Uterus (tissue), 4 donors: ENCODE data around the gene GPR161. TPM values are rescaled to one million over a fixed set of nuclear protein-coding genes. Genes with fewer than 3 reads are reported as not detected.

Experiments
- DNase-seq, 2 donors: peaks; one replicate each; pipeline ENCODE4 v3.0.0-alpha.2; 2019 to 2020
- H3K27ac ChIP-seq, 2 donors: fragments of 200-600 bp; sonication (generic); 1 replicate in 1 of 2; 2 replicates in 1 of 2; pipeline ENCODE4 v1.5.1; 2016 to 2018
- H3K27me3 ChIP-seq, 2 donors: fragments of 200-600 bp; sonication (generic); one replicate each; pipeline ENCODE4 v1.5.1; 2018 to 2019; ENCODE audit warnings: control low read depth in 1 of 2
- H3K36me3 ChIP-seq, 2 donors: fragments of 200-600 bp; sonication (generic); one replicate each; pipeline ENCODE4 v1.5.1; 2019; ENCODE audit warnings: control low read depth in 1 of 2
- H3K4me1 ChIP-seq, 2 donors: fragments of 200-600 bp; sonication (generic); one replicate each; pipeline ENCODE4 v1.5.1; 2018 to 2019; ENCODE audit warnings: control low read depth in 1 of 2
- H3K4me3 ChIP-seq, 2 donors: fragments of 200-600 bp; sonication (generic); 1 replicate in 1 of 2; 2 replicates in 1 of 2; pipeline ENCODE4 v1.5.1; 2018 to 2019; ENCODE audit warnings: mild to moderate bottlenecking in 1 of 2
- H3K9me3 ChIP-seq, 2 donors: fragments of 200-600 bp; sonication (generic); one replicate each; pipeline ENCODE4 v1.5.1; 2019; ENCODE audit warnings: control low read depth in 1 of 2
- CTCF ChIP-seq, 4 experiments: fragments of 200-600 bp in 2 of 4; fragments of 450-650 bp in 2 of 4; sonication (generic) in 2 of 4; IDR thresholded peaks; one replicate each; pipeline ENCODE4 v1.5.1; 2016 to 2019; ENCODE audit warnings: antibody characterized with exemption in 4 of 4, mild to moderate bottlenecking in 2 of 4, moderate library complexity in 1 of 4
- POLR2A ChIP-seq, 2 donors: fragments of 450-650 bp; IDR thresholded peaks; one replicate each; pipeline ENCODE4 v1.6.1; 2016; ENCODE audit warnings: antibody characterized with exemption in 2 of 2, mild to moderate bottlenecking in 1 of 2, moderate library complexity in 1 of 2
- intact Hi-C: fragments of 100-400 bp; cut with DNase I; formaldehyde crosslinking; loops from one replicate; pipeline ENCODE4 v1.15.1; 2023; ENCODE audit warnings: low total_unique reads
- total RNA-seq, 4 donors: library from RNA; depleted of rRNA in 3 of 4; stranded (reverse); fragments of >200 nt in 3 of 4; gene quantifications; one replicate each; pipeline versions ENCODE4 v1.1.0 to v1.2.4, GENCODE V29; 2014 to 2023
- donor health status: DM: yes; HTN: yes; CAD: no.

Gene GPR161
- total RNA-seq, 4 donors from 2014 or later = 9.7 to 45.5 (median 37.6) TPM

- intact Hi-C loops = loop anchor here (10.0 kb wide), 1 partner anchor 53 kb away; no protein-coding TSS in a partner anchor
- H3K4me3 ChIP-seq = peak overlapping the region; percentile 82 to 85
Observed at GRCh38 chr1:168137515-168137821, 738 bp upstream of the GPR161 start.

DNA sequence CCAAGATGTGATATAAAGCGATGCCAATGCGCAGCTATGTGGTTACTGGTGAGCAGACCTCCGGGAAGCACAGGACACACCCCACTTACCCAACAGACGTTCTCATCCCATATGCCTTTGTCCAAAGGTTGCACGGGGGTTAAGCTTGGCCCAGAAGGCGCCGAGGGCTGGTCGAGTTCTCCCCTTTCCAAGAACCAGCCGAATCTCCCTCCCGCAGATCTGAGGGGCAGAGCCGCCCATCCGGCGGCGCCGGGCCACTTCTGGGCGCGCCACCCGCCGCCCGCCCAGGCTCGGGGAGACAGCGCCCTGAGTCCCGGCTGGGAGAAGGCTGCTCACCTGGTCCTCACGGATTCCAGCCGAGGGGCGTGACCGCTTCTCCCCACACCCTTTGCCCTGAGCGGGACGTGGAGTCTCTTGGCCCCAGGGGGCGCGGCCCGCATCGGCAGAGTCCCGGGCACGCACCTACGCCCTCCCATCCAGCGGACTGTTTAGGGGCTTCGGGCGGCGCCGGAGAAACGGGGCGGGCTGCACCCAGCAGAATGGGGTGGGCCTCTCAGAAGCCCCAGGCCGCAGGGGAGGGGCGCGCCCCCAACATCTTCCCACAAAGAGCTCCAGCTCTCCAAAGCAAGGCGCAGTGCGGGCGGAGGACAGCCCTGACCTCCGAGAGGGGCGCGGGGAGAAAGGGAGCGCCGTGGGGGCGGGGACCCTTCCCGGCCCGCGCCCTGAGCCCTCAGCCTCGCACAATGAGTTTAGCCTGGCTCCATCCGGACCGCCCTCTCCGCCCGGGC is 615 bp downstream of the GPR161 start:
- Histone ChIP-seq H3K27ac (peak overlapping the region; percentile 89 to 96), H3K4me1 (no peaks in the 10 kb centered on the region), H3K36me3 (no peaks in the 10 kb centered on the region), H3K9me3 (no peaks in the 10 kb centered on the region), H3K4me3 (peak overlapping the region; percentile 82 to 85), H3K27me3 (no peaks in the 10 kb centered on the region)
- peak; percentile 34 to 41 for DNase-seq
- intact Hi-C loops = loop anchor here (10.0 kb wide), 1 partner anchor 51 kb away; no protein-coding TSS in a partner anchor
- TF ChIP-seq CTCF (IDR thresholded peaks at IDR 0.05) = no peak
- TF ChIP-seq POLR2A (IDR thresholded peaks at IDR 0.05) = no peak

More at GRCh38 chr1:168137515-168137821, 738 bp upstream of the GPR161 start:
- TF ChIP-seq CTCF (IDR thresholded peaks at IDR 0.05) (no peak), POLR2A (IDR thresholded peaks at IDR 0.05) (no peak)
- DNase-seq = no peak
- H3K36me3 ChIP-seq = no peaks in the 10 kb centered on the region
- no peaks in the 10 kb centered on the region for H3K27me3 ChIP-seq
- peak overlapping the region; percentile 89 to 96 for H3K27ac ChIP-seq
- H3K9me3 ChIP-seq = no peaks in the 10 kb centered on the region
- H3K4me1 ChIP-seq = no peaks in the 10 kb centered on the region

DNA sequence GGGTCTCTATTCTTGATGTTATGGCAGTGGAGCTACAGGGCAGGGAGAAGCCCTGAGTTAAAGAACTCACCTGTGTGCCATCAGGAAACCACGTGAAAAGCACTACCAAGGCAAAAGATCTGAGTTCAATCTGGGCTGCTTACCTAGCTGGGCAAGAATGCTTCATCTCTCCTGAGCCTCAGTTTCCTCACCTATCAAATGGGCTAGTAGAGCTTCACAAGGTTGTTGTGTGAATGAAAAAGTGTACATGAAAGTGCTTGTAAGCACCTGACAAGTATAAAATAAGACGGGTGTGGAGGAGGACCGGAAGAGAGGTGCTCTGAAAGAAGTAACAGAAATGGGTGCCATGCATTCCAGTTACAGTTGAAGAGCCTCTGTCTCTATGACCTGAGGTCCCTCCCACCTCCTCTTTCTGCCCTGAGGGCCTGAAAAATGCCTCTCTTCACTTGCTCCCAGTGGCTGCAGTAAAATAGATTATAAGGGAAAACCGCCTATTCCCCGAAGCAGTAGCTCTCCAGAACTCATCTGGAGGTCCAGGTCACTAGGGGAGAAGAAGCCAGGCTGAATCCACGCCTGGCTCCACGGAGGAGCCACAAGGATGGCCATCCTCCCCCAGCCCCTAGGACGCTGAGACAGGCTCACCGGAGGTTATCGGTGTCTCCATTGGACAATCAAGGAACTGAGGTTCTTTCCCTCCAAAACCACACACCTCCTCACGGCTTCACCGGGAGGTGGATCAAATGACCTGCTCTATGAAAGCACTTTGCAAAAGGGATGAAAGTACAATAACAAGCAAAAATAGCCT is 1.4 kb downstream of the GPR161 start:
- Histone ChIP-seq H3K27me3 (no peaks in the 10 kb centered on the region), H3K27ac (peak overlapping the region; percentile 89 to 96), H3K9me3 (no peaks in the 10 kb centered on the region), H3K4me1 (no peaks in the 10 kb centered on the region), H3K36me3 (no peaks in the 10 kb centered on the region), H3K4me3 (peak overlapping the region; percentile 82 to 85)
- no peak for DNase-seq
- TF ChIP-seq CTCF (IDR thresholded peaks at IDR 0.05) (no peak), POLR2A (IDR thresholded peaks at IDR 0.05) (no peak)
- intact Hi-C loops = loop anchor here (10.0 kb wide), 1 partner anchor 51 kb away; no protein-coding TSS in a partner anchor

- intact Hi-C loops = loop anchor here (10.0 kb wide), 1 partner anchor 50 kb away; no protein-coding TSS in a partner anchor
- TF ChIP-seq CTCF (IDR thresholded peaks at IDR 0.05) = no peak
- no peak for TF ChIP-seq POLR2A (IDR thresholded peaks at IDR 0.05)
- no peaks in the 10 kb centered on the region for H3K9me3 ChIP-seq
- H3K27me3 ChIP-seq = no peaks in the 10 kb centered on the region
- no peak for DNase-seq
- peak overlapping the region; percentile 89 to 96 for H3K27ac ChIP-seq
- no peaks in the 10 kb centered on the region for H3K36me3 ChIP-seq
- no peaks in the 10 kb centered on the region for H3K4me1 ChIP-seq
- peak overlapping the region; percentile 82 to 85 for H3K4me3 ChIP-seq
Observed at GRCh38 chr1:168134642-168135041, 2.1 kb downstream of the GPR161 start.
